HCT116 (cell line): ENCODE data around the gene EXOC4.

Source experiments
- POLR2A ChIP-seq: IDR thresholded peaks from 2 replicates; pipeline ENCODE4 v1.7.0; 2011; ENCODE audit warnings: borderline replicate concordance; ENCODE audit not compliant: insufficient read depth, insufficient read length; ENCODE audit errors: extremely low read depth
- YY1 ChIP-seq: IDR thresholded peaks from 2 replicates; pipeline ENCODE4 v1.6.1; 2011; ENCODE audit warnings: low read length, low read depth, moderate library complexity, mild to moderate bottlenecking; ENCODE audit not compliant: insufficient replicate concordance; ENCODE audit errors: extremely low read depth
- ZFX ChIP-seq: fragments of 450-650 bp; IDR thresholded peaks from 2 replicates; pipeline ENCODE4 v1.6.1; 2017
- ZNF274 ChIP-seq: fragments of 200-500 bp; sonication (Bioruptor generic); IDR thresholded peaks from 2 replicates; pipeline ENCODE4 v1.6.1; 2014; ENCODE audit warnings: mild to moderate bottlenecking, low read depth, low read length, inconsistent platforms
- TF ChIP-seq, protein P1 (sequence below): IDR thresholded peaks from 2 replicates; pipeline ENCODE4 v1.6.1; 2012; ENCODE audit warnings: low read depth
- TF ChIP-seq, protein P2 (sequence below): IDR thresholded peaks from 2 replicates; pipeline ENCODE4 v1.6.1; 2012
- TF ChIP-seq, protein P3 (sequence below), 3 experiments: fragments of 200-600 bp in 1 of 3; sonication (generic) in 1 of 3; IDR thresholded peaks in 2 of 3; conservative IDR thresholded peaks in 1 of 3; 2 replicates each; pipeline ENCODE4 v1.5.1; 2012 to 2017; ENCODE audit warnings: low read depth in 2 of 3, low read length in 2 of 3, antibody characterized with exemption in 1 of 3, borderline replicate concordance in 1 of 3, control low read depth in 1 of 3, mild to moderate bottlenecking in 1 of 3, mixed read lengths in 1 of 3, mixed run types in 1 of 3, moderate library complexity in 1 of 3; ENCODE audit not compliant: insufficient read depth in 1 of 3

DNA sequence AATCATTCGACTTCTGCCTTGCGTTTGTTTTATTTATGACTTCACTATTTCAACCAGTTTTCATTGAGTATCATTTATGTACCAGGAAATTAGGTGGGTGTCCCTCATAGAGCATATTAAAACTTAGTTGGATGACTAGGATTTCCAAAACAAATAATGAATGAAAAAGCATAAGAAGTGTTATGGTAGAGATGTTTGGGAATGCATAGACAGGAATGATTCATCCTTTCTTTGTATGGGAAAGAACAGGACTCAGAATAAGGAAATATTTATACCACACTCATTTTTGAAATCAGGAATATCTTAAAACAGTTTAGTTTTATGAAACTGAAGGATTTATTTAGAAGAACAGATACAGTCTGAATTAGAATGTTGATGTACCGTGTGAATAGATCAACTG is 315.7 kb downstream of the EXOC4 start:
- TF ChIP-seq, protein P1, sequence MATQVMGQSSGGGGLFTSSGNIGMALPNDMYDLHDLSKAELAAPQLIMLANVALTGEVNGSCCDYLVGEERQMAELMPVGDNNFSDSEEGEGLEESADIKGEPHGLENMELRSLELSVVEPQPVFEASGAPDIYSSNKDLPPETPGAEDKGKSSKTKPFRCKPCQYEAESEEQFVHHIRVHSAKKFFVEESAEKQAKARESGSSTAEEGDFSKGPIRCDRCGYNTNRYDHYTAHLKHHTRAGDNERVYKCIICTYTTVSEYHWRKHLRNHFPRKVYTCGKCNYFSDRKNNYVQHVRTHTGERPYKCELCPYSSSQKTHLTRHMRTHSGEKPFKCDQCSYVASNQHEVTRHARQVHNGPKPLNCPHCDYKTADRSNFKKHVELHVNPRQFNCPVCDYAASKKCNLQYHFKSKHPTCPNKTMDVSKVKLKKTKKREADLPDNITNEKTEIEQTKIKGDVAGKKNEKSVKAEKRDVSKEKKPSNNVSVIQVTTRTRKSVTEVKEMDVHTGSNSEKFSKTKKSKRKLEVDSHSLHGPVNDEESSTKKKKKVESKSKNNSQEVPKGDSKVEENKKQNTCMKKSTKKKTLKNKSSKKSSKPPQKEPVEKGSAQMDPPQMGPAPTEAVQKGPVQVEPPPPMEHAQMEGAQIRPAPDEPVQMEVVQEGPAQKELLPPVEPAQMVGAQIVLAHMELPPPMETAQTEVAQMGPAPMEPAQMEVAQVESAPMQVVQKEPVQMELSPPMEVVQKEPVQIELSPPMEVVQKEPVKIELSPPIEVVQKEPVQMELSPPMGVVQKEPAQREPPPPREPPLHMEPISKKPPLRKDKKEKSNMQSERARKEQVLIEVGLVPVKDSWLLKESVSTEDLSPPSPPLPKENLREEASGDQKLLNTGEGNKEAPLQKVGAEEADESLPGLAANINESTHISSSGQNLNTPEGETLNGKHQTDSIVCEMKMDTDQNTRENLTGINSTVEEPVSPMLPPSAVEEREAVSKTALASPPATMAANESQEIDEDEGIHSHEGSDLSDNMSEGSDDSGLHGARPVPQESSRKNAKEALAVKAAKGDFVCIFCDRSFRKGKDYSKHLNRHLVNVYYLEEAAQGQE, result no peak
- TF ChIP-seq POLR2A (no peak), ZNF274 (no peak), ZFX (no peak), YY1 (no peak)
- TF ChIP-seq, protein P2, sequence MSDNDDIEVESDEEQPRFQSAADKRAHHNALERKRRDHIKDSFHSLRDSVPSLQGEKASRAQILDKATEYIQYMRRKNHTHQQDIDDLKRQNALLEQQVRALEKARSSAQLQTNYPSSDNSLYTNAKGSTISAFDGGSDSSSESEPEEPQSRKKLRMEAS, result no peak
- TF ChIP-seq, protein P3, sequence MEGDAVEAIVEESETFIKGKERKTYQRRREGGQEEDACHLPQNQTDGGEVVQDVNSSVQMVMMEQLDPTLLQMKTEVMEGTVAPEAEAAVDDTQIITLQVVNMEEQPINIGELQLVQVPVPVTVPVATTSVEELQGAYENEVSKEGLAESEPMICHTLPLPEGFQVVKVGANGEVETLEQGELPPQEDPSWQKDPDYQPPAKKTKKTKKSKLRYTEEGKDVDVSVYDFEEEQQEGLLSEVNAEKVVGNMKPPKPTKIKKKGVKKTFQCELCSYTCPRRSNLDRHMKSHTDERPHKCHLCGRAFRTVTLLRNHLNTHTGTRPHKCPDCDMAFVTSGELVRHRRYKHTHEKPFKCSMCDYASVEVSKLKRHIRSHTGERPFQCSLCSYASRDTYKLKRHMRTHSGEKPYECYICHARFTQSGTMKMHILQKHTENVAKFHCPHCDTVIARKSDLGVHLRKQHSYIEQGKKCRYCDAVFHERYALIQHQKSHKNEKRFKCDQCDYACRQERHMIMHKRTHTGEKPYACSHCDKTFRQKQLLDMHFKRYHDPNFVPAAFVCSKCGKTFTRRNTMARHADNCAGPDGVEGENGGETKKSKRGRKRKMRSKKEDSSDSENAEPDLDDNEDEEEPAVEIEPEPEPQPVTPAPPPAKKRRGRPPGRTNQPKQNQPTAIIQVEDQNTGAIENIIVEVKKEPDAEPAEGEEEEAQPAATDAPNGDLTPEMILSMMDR (IDR thresholded peaks at IDR 0.05 in 2 of 3, conservative IDR thresholded peaks at IDR 0.05 in 1 of 3; ENCODE audit: borderline replicate concordance in 1 of 3, insufficient read depth in 1 of 3, low read depth in 2 of 3, low read length in 2 of 3), result no peak
